Posterior cingulate gyrus (tissue), 11 donors: Measurements from ENCODE around the gene PIP5KL1.

Source experiments
- DNase-seq, 10 donors: peaks; one replicate each; pipeline versions ENCODE4 v3.0.0 to v3.0.0-alpha.2; 2020 to 2021; ENCODE audit warnings: mixed read lengths in 3 of 10
- intact Hi-C: fragments of 100-400 bp; cut with DNase I; formaldehyde crosslinking; loops from one replicate; pipeline ENCODE4 v1.15.1; 2023

PIP5KL1 gene

GRCh38 chr9:127937388-127938297 is 7.1 kb upstream of the PIP5KL1 start, which contains the start of gene DPM2:
DPM2 (minus strand) TSS chr9:127937854; CDS start chr9:127937820, 34 bp downstream.
- DNase-seq: peak; percentile 62 to 97 (median 80)
- intact Hi-C loops: no loop called here

- intact Hi-C loops: no loop called here
- DNase-seq: no peak
Measured at GRCh38 chr9:127937056-127937387, 6.4 kb upstream of the PIP5KL1 start.

DNA sequence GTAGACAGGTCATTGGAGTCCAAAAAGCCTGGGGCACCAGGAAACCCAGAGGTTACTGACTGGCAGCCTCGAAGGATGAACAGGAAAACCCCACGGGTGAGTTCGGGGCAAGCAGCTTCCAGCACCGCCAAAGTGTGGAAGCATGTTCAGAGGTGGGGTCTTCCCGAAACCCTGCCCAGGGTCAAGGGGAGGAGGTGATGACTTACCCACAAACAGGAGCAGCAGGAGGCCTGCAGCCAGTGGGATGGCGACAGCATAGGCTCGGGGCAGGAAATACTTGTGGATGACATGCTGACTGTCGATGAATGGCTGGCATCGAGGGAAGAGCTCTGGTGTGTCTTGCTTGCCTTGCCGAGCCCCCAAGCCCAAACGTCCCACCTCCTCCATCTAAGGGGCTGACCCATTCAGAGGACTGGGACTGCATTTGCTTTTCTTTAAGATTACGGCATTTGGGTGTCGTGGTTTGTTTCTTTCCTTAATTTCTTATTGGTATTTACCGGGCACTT is 5.8 kb upstream of the PIP5KL1 start:
- intact Hi-C loops: no loop called here

GRCh38 chr9:127935765-127936221 is 5.2 kb upstream of the PIP5KL1 start:
- no peak for DNase-seq
- intact Hi-C loops: no loop called here

More for the DNA sequence above, 5.8 kb upstream of the PIP5KL1 start:
- no peak for DNase-seq

DNA sequence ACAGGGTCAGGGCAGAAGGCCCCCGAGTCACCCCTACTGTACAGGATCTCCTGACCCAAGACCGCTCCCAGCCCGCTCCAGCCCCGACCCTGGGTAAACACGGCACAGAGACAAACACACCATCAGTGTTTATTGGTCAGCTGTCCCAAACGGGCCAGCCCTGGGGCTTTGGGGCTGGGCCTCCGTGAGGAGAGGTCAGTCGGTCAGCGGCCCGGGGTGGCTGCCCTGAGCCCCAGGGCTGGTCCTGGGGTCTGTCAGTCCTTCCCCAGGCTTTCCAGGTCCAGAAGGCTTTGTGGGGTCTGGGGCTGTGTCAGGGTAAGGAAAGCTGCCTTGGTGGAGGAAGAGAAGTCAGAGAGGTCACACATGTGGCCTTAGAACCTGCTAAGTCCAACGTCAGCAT is 4.4 kb upstream of the PIP5KL1 start:
- intact Hi-C loops: no loop called here
- DNase-seq: no peak

DNA sequence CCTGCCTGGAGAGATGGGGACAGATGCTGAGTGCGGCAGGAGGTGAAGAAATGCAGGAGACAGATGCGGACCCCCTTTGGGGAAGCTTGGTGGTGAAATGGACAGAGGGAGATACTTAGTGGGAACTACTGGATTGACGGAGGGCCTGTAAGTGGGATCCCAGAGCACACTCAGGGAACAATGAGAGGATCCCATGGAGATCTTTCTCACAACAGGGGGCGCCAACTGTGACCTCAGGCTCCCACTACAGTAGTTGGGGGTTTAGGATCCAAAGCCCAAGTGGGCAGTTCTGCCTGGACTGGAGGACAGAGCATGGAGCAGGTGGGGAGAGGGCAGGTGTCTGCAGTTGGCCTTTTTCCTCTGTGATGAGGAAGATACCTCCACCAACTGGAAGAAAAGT is 3.7 kb upstream of the PIP5KL1 start:
- intact Hi-C loops: no loop called here
- no peak for DNase-seq

DNA sequence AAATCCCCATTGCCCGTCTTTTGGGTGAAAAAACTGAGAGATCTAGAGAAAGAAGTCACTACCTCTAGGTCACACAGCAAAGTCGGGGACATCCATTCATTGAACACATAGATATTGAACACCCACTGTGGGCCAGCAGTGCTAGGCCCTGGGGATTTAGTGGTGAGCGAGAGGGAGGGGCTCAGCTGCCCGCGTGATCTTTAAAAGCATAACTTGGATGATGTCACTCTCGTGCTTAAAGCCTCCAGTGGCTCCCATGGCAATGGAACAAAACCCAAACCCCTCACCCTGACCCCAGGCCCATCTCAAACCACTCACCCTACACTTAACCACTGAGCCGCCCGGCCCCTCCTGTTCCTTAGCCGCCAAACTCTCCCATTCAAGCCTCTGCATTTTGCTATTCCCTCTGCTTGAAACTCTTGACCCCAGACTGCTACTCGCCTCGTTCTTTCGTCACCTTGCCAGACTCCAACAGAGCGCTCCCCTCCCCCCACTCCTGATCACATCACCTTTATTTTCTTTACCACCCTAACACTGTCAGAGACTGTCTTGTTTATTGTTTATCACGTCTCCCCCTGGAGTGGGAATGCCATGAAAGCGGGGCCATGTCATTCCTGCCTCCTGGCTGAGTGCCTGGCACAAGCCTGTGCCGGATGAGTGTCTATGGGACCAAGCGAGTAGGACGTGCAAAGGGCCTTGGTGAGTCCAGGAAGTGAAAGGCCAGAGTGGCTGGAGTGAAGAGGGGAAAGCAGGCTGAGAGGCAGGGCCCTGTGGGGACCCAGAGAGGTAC is 710 bp upstream of the PIP5KL1 start:
- intact Hi-C loops: no loop called here
- DNase-seq: no peak

- intact Hi-C loops: no loop called here
- DNase-seq: no peak
Measured at GRCh38 chr9:127929625-127929979, 975 bp downstream of the PIP5KL1 start.

- intact Hi-C loops: no loop called here
- no peak for DNase-seq
Measured at GRCh38 chr9:127928676-127929624, 1.6 kb downstream of the PIP5KL1 start.

- intact Hi-C loops: no loop called here
- DNase-seq: no peak
Measured at GRCh38 chr9:127927988-127928675, 2.4 kb downstream of the PIP5KL1 start.

- intact Hi-C loops: no loop called here
- no peak for DNase-seq
Measured at GRCh38 chr9:127927201-127927987, 3.2 kb downstream of the PIP5KL1 start.

GRCh38 chr9:127926906-127927200 is 3.7 kb downstream of the PIP5KL1 start:
- DNase-seq: no peak
- intact Hi-C loops: no loop called here

DNA sequence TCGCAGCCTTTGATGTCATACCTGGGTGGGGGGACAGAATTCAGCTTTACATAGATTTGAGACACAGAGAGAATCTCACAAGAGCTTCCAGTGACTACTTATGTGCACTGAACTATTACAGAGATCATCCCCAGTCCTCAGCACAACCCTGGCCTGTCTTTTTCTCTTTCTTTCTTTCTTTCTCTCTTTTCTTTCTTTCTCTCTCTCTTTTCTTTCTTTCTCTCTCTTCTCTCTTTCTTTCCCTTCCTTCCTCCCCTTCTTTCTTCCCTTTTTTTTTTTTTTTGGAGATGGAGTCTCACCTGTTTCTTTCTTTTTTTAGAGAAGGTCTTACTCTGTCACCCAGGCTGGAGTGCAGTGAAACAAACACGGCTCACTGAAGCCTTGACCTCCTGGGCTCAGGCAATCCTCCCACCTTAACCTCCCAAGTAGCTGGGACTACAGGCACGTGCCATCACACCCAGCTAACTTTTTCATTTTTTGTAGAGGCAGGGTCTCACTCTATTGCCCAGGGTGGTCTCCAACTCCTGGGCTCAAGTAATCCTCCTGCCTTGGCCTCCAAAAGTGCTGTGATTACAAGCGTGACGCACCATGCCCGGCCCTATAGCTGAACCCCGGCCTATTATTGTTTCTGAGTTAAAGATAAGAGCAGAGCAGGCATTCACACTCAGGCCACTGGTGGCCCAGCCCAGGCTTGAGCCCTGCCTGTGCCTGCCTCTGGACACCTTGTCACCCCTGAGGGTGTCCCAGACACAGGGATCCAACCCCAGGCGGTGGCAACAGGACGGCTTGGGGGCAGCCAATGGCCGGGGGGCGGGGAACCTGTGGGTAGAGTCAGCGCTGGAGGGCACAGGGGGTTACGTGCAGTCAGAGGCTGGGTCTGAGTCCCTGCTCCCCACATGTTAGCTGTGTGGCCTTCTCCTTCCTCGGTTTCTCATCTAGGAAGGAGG is 4.3 kb downstream of the PIP5KL1 start:
- no peak for DNase-seq
- intact Hi-C loops: no loop called here

GRCh38 chr9:127924736-127925444 is 5.7 kb downstream of the PIP5KL1 start:
- intact Hi-C loops: loop anchor here (5.0 kb wide), 1 partner anchor 188 kb away; the partner anchor contains the start of gene TOR2A

DNA sequence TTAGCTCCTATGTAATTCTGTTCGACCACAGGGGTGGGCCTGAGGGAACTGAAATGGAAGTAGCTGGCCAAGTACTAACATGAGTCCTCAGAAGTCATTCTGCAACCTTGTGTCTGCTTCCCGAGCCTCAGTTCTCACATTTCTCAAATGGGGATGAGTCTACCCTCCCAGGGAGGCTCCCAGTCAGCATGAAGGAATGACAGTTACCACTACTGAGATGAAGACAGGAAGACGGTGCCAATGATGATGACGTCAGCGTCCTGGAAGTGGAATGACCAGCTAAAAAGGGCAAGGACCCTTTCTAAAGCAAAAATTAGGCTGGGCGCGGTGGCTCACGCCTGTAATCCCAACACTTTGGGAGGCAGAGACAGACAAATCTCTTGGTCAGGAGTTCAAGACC is 6.8 kb downstream of the PIP5KL1 start:
- intact Hi-C loops: loop anchor here (2.0 to 5.0 kb wide), 2 partner anchors 186 to 333 kb away; partner anchors contain the start of gene TOR2A
- no peak for DNase-seq

More at GRCh38 chr9:127924736-127925444, 5.7 kb downstream of the PIP5KL1 start:
- DNase-seq: no peak

DNA sequence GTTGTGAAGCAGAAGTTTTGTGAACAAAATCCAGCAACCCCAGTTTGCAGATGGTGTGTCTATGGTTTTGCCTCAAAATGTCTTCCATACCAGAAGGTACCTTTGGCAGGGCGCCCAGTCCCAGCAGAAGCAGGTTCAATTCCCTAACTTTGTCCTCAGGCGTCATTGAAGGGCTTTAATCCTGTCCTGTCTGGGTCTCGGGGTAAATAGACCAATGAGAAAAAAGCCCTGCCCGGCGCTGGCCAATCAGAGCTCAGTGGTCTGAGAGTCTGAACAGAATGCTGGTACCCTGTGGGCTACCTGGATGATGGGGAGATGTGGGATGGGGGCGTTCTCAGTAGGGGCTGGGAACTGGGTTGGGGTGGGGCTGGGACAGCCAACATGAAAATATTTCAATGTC is 7.5 kb downstream of the PIP5KL1 start:
- intact Hi-C loops: loop anchor here (2.0 to 5.0 kb wide), 2 partner anchors 186 to 332 kb away; partner anchors contain the start of gene TOR2A
- DNase-seq: no peak

DNA sequence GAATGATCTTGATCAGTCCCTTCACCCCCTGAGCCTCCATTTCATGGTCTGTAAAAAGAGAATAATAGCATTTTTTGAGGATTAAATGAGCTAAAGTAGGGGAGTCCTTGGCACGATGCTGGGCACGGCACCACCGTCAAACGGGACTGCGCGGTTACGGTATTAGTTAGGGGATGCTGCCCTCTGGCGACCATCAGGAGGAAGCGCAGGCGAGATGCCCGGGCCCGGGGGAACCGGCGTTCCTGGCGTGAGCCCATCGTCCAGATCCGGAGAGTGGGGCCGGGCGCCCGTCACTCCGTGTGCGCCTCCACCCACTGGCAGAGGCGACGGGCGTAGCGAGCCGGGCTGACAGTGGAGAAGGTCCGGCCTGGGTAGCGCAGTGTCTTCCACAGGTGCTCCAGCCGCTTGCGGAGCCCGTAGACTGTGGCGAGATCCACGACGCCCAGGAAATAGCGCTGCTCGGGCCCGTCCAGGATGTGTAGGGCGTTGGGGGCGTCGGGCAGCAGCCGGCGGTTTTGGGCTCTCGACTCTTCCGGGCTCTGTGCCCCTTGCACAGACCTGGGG is 8.9 kb downstream of the PIP5KL1 start:
- intact Hi-C loops: loop anchor here (2.0 to 5.0 kb wide), 2 partner anchors 184 to 331 kb away; partner anchors contain the start of gene TOR2A
- peak; percentile 52 to 96 (median 80) for DNase-seq
